HT1080 (cell line): Measurements from ENCODE around the gene SFTPA2. TPM values are rescaled to one million over a fixed set of nuclear protein-coding genes. Genes with fewer than 3 reads are reported as not detected.
"Not testable (repeated sequence)": the region's sequence is repeated elsewhere in the genome, so short reads cannot be mapped to it uniquely, and the experiment has no call there.

ENCODE experiments used
- DNase-seq: peaks from one replicate; pipeline ENCODE4 v3.0.0-alpha.2; 2015; ENCODE audit warnings: low read depth
- small RNA-seq: library from RNA; depleted of rRNA; stranded (forward); fragments of <200 nt; gene quantifications from one replicate; pipeline ENCODE3, GENCODE V24; 2014
- total RNA-seq: library from RNA; depleted of rRNA; stranded (reverse); fragments of >200 nt; shearing (Covaris generic); gene quantifications from 2 replicates; pipeline ENCODE4 v1.2.3, GENCODE V29; 2014; rRNA removed

The SFTPA2 gene
- total RNA-seq, 1 experiment from 2014 or later: not detected

GRCh38 chr10:79516532-79517205, 43.5 kb downstream of the SFTPA2 start:
- not testable (repeated sequence) for DNase-seq

DNA sequence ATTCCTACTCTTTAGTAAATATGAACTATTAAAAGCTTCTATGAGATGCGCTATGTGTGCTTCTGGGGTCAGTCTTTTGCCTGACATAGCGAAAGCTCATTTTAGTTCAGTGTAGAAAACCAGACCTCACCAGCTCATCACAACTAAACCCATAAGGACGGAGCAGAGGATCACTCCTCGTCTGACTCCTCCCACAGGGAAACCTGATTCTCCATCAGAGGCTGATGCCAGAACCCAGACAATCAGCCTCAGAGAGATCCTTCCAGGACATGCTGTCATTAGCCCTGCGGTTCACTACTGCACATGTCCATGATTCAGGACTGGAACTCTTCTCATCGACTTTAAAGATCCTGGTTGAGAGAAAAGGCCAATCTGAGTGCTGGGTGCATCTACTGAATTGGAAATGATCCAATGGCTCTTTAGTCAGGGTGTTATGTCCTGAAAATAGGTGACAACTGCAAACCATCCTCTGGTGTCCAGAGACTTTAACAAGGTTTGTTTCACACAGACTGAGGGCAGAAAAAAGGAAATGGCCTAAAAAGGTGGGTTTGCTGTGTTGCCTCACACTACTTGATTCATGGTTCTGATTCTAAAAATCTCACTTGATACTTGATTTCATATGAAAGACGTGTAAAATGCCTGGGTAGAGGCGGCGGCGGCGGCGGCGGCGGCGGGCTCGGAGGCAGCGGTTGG, 48.2 kb downstream of the SFTPA2 start, which contains the start of gene EIF5AL1:
Gene EIF5AL1 (plus strand): TSS at position 643 of the 693 bp plus-strand sequence. CDS start 117 bp downstream, outside the sequence.
- DNase-seq: not testable (repeated sequence)

DNA sequence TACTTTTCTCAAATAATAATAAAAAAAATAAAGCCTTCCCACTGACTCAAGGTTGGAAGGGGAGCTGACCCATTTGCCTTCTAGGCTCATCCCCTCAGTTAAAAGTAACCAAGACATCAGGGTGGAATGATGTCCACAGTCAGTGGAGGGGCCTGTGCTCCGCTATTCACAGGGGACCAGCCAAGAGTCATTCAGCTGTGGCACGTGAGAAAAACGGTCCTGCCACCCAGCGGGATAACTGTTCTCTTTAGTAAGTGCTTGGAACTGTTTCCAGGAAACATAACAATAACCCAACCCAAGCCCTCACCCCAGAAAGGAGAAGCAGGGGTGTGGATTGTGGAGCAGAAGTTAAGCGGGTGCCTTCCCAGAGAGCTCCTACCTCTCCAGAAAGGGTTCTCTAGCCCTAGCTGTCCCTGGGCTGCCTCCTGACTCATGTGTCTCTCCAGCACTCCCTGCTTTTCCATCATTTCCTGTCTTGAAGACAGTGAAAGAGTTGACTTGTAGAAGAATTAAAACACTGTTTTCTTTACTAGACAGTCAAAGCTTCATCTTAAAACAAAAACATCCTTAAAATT, 50.2 kb downstream of the SFTPA2 start:
- DNase-seq: not testable (repeated sequence)

- DNase-seq: not testable (repeated sequence)
Measured at GRCh38 chr10:79509306-79509933, 50.8 kb downstream of the SFTPA2 start.

GRCh38 chr10:79508245-79508644, 52.0 kb downstream of the SFTPA2 start:
- DNase-seq: not testable (repeated sequence)

DNA sequence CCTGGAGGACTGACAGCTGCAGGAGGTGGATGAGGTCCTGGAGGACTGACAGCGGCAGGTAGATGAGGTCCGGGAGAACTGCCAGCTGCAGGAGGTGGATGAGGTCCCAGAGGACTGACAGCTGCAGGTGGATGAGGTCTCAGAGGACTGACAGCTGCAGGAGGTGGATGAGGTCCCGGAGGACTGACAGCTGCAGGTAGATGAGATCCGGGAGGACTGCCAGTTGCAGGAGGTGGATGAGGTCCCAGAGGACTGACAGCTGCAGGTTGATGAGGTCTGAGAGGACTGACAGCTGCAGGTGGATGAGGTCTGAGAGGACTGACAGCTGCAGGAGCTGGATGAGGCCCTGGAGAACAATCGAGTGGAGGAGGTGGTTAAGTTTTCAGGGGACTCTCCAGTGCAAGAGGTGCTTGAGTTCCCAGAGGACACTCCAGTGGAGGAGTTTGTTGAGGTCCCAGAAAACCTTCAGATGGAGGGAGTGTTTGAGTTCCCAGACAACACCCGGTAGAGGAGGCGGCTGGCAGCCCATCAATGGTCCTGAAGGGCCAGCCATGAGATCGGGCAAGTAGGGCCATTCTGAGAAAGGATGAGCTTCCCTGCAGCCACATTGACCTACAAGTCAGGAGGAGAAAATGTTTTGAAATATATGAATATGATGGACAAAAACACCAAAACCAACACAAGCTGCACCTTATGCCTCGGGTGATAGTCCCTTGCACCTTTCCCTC, 52.6 kb downstream of the SFTPA2 start:
- no peak for DNase-seq

Small RNA genes lying within 50 kb of the gene (small RNA-seq; reads per million reads assigned to genes)
- not detected for gene BX248123.2
- gene RPS12P18: not detected

Other genes with a start within 250 kb of the SFTPA2 start
- gene PPIF, start 212.9 kb downstream of the SFTPA2 start, total RNA-seq: 65.0 and 86.7 TPM in 2 replicates
- gene ZCCHC24, start 114.8 kb downstream of the SFTPA2 start, total RNA-seq: 6.4 and 9.4 TPM in 2 replicates
- gene EIF5AL1, start 47.9 kb downstream of the SFTPA2 start, total RNA-seq: 0.94 and 1.0 TPM in 2 replicates
- not detected in 2 replicates for gene SFTPA1, start 50.5 kb upstream of the SFTPA2 start, total RNA-seq
- gene NUTM2B, start 142.8 kb upstream of the SFTPA2 start, total RNA-seq: 0.03 TPM in 1 of 2 replicates, not detected in the other